ENCODE results near the gene SART3. TPM values are rescaled to one million over a fixed set of nuclear protein-coding genes. Genes with fewer than 3 reads are reported as not detected.
A peak's percentile ranks its signal among the peaks of the same experiment; 100 is the strongest.

SART3 gene
- total RNA-seq, 4 donors from 2014 or later, result 67.8 to 205 (median 77.7) TPM

GRCh38 chr12:108514973-108515814 is 45.8 kb downstream of the SART3 start, which contains the start of gene FICD:
Gene FICD, plus strand, starts transcription at chr12:108515277. Its CDS starts 1,696 bp downstream, at chr12:108516973.
- TF ChIP-seq POLR2A (IDR thresholded peaks at IDR 0.05) (peak; percentile 27 to 34), CTCF (IDR thresholded peaks at IDR 0.05) (no peak)
- peaks cover 0 to 11% (median 7%) of the 10 kb centered on the region in 4 donors for H3K4me1 ChIP-seq
- H3K36me3 ChIP-seq, result peaks cover 0 to 24% (median 0%) of the 10 kb centered on the region in 3 donors
- peak within 1 kb of the TSS; percentile 51 to 99 (median 91) for H3K4me3 ChIP-seq
- peak within 1 kb of the TSS; percentile 56 to 85 (median 79) for H3K27ac ChIP-seq
- no peaks in the 10 kb centered on the region for H3K27me3 ChIP-seq
- H3K9me3 ChIP-seq, result no peaks in the 10 kb centered on the region
- peak; percentile 100 for DNase-seq

- Histone ChIP-seq H3K27ac (peak overlapping the region in 3 of 4 donors; percentile 13 to 85 (median 79)), H3K9me3 (no peaks in the 10 kb centered on the region), H3K4me3 (peak overlapping the region; percentile 51 to 99 (median 91)), H3K36me3 (peaks cover 0 to 18% (median 0%) of the 10 kb centered on the region in 3 donors), H3K4me1 (peaks cover 0 to 11% (median 7%) of the 10 kb centered on the region in 4 donors), H3K27me3 (no peaks in the 10 kb centered on the region)
- TF ChIP-seq CTCF (IDR thresholded peaks at IDR 0.05) (no peak), POLR2A (IDR thresholded peaks at IDR 0.05) (no peak)
- DNase-seq, result no peak
Observed at GRCh38 chr12:108514468-108514972, 46.5 kb downstream of the SART3 start.

- peak; percentile 78 to 96 (median 88) for TF ChIP-seq CTCF (IDR thresholded peaks at IDR 0.05)
- no peak for TF ChIP-seq POLR2A (IDR thresholded peaks at IDR 0.05)
- H3K4me1 ChIP-seq, result peaks cover 0 to 11% (median 7%) of the 10 kb centered on the region in 4 donors
- H3K36me3 ChIP-seq, result no peaks in the 10 kb centered on the region
- no peaks in the 10 kb centered on the region for H3K9me3 ChIP-seq
- no peaks in the 10 kb centered on the region for H3K27me3 ChIP-seq
- peak overlapping the region in 2 of 4 donors; percentile 16 to 55 for H3K27ac ChIP-seq
- peak overlapping the region in 2 of 4 donors; percentile 11 to 12 for H3K4me3 ChIP-seq
- peak; percentile 58 to 93 (median 75) for DNase-seq
Observed at GRCh38 chr12:108511633-108512540, 49.1 kb downstream of the SART3 start.

- no peak for DNase-seq
- no peaks in the 10 kb centered on the region for H3K9me3 ChIP-seq
- H3K4me3 ChIP-seq, result peak overlapping the region in 1 of 4 donors; percentile 12
- H3K36me3 ChIP-seq, result no peaks in the 10 kb centered on the region
- TF ChIP-seq CTCF (IDR thresholded peaks at IDR 0.05) (no peak), POLR2A (IDR thresholded peaks at IDR 0.05) (no peak)
- peaks cover 0 to 7% (median 3%) of the 10 kb centered on the region in 4 donors for H3K4me1 ChIP-seq
- H3K27ac ChIP-seq, result peak overlapping the region in 1 of 4 donors; percentile 55
- H3K27me3 ChIP-seq, result no peaks in the 10 kb centered on the region
Observed at GRCh38 chr12:108510836-108511235, 50.1 kb downstream of the SART3 start.

- Histone ChIP-seq H3K27me3 (no peaks in the 10 kb centered on the region), H3K36me3 (no peaks in the 10 kb centered on the region), H3K9me3 (no peaks in the 10 kb centered on the region), H3K4me3 (no peak overlapping the region), H3K27ac (no peak overlapping the region), H3K4me1 (peaks cover 0 to 4% (median 0%) of the 10 kb centered on the region in 4 donors)
- TF ChIP-seq CTCF (IDR thresholded peaks at IDR 0.05) (no peak), POLR2A (IDR thresholded peaks at IDR 0.05) (no peak)
- DNase-seq, result no peak
Observed at GRCh38 chr12:108509806-108510205, 51.2 kb downstream of the SART3 start.

All from Peyer's patch (tissue), 4 donors.